Measurements from ENCODE around the gene SCAMP5.

DNA sequence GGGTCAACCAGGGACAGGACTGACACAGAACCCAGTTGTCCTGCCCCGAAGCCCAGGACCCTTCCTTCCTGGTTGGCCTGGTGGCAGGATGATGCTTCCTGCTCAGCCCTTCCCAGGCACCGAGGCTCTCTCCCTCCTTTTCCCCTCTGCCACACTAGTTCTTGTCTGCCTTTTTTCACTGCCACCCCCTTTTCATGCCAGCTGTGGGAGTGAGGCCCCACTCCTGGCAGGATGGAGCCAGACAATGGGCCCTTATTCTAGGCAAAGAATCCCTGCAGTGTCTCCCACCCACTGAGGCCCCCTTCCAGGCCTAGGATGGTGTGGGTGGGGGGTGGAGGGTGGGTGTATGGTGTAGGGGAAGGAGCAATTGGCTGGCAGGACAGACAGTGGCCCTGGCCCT is 1.1 kb upstream of the SCAMP5 start:
- TF ChIP-seq, protein P1, sequence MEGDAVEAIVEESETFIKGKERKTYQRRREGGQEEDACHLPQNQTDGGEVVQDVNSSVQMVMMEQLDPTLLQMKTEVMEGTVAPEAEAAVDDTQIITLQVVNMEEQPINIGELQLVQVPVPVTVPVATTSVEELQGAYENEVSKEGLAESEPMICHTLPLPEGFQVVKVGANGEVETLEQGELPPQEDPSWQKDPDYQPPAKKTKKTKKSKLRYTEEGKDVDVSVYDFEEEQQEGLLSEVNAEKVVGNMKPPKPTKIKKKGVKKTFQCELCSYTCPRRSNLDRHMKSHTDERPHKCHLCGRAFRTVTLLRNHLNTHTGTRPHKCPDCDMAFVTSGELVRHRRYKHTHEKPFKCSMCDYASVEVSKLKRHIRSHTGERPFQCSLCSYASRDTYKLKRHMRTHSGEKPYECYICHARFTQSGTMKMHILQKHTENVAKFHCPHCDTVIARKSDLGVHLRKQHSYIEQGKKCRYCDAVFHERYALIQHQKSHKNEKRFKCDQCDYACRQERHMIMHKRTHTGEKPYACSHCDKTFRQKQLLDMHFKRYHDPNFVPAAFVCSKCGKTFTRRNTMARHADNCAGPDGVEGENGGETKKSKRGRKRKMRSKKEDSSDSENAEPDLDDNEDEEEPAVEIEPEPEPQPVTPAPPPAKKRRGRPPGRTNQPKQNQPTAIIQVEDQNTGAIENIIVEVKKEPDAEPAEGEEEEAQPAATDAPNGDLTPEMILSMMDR (IDR thresholded peaks at IDR 0.05), result no peak
- TF ChIP-seq POLR2A (IDR thresholded peaks at IDR 0.05), result no peak

Data from body of pancreas (tissue), 4 donors.